ENCODE results near the gene RAMACL. TPM values are rescaled to one million over a fixed set of nuclear protein-coding genes. Genes with fewer than 3 reads are reported as not detected.

Gene RAMACL
- total and polyA plus RNA-seq, 12 donors, result 0.20 to 2.4 (median 0.63) TPM

GRCh38 chr6:166575205-166575604, 11.3 kb downstream of the RAMACL start:
- peak in 2 of 9 donors; percentile 22 to 23 for TF ChIP-seq CTCF (IDR thresholded peaks at IDR 0.05)

GRCh38 chr6:166573511-166574216, 12.8 kb downstream of the RAMACL start:
- no peak for TF ChIP-seq CTCF (IDR thresholded peaks at IDR 0.05)
- intact Hi-C loops (cut with DNase I), result loop anchor here in 1 of 10 donors (10.0 kb wide), 1 partner anchor 121 kb away; no protein-coding TSS in a partner anchor
- H3K4me3 ChIP-seq, result no peak overlapping the region
- H3K4me1 ChIP-seq, result peaks cover 0 to 40% (median 24%) of the 10 kb centered on the region in 9 donors
- H3K27me3 ChIP-seq, result no peaks in the 10 kb centered on the region
- WGBS, 2 donors, result 90 to 92% methylated on average over 18 of the region's 18 CpGs
- ATAC-seq, result no peak
- peaks cover 0 to 5% (median 0%) of the 10 kb centered on the region in 9 donors for H3K36me3 ChIP-seq
- peaks cover 0 to 11% (median 0%) of the 10 kb centered on the region in 11 donors for H3K9me3 ChIP-seq
- DNase-seq, result no peak
- H3K27ac ChIP-seq, result no peak overlapping the region

More at GRCh38 chr6:166575205-166575604, 11.3 kb downstream of the RAMACL start:
- peak; percentile 35 to 75 for DNase-seq
- ATAC-seq, result peak; percentile 49 to 97 (median 92)
- WGBS, 2 donors, result 29 to 40% methylated on average over 11 of the region's 11 CpGs
- peaks cover 0 to 11% (median 0%) of the 10 kb centered on the region in 11 donors for H3K9me3 ChIP-seq
- peaks cover 0 to 44% (median 30%) of the 10 kb centered on the region in 9 donors for H3K4me1 ChIP-seq
- intact Hi-C loops (cut with DNase I), result loop anchor here in 4 of 10 donors (1.0 to 10.0 kb wide), 3 partner anchors 18 to 120 kb away; no protein-coding TSS in a partner anchor
- peak overlapping the region in 9 of 10 donors; percentile 5 to 75 (median 61) for H3K27ac ChIP-seq
- peaks cover 0 to 5% (median 0%) of the 10 kb centered on the region in 9 donors for H3K36me3 ChIP-seq
- H3K4me3 ChIP-seq, result peak overlapping the region in 3 of 10 donors; percentile 4 to 23 (median 15)
- H3K27me3 ChIP-seq, result no peaks in the 10 kb centered on the region

GRCh38 chr6:166572370-166573261, 13.9 kb downstream of the RAMACL start:
- Histone ChIP-seq H3K36me3 (peaks cover 0 to 5% (median 0%) of the 10 kb centered on the region in 9 donors), H3K4me3 (no peak overlapping the region), H3K9me3 (peaks cover 0 to 11% (median 0%) of the 10 kb centered on the region in 11 donors), H3K27ac (peak overlapping the region in 1 of 10 donors; percentile 33), H3K27me3 (no peaks in the 10 kb centered on the region), H3K4me1 (peaks cover 0 to 45% (median 26%) of the 10 kb centered on the region in 9 donors)
- 73 to 77% methylated on average over 18 of the region's 18 CpGs for WGBS, 2 donors
- TF ChIP-seq CTCF (IDR thresholded peaks at IDR 0.05), result no peak
- ATAC-seq (peak; percentile 10 to 70 (median 40)), DNase-seq (no peak)
- intact Hi-C loops (cut with DNase I), result loop anchor here in 1 of 10 donors (10.0 kb wide), 1 partner anchor 122 kb away; no protein-coding TSS in a partner anchor

Data from heart right ventricle (tissue), 16 donors.